ENCODE measurements around the gene ACVR1B.

ACVR1B gene

DNA sequence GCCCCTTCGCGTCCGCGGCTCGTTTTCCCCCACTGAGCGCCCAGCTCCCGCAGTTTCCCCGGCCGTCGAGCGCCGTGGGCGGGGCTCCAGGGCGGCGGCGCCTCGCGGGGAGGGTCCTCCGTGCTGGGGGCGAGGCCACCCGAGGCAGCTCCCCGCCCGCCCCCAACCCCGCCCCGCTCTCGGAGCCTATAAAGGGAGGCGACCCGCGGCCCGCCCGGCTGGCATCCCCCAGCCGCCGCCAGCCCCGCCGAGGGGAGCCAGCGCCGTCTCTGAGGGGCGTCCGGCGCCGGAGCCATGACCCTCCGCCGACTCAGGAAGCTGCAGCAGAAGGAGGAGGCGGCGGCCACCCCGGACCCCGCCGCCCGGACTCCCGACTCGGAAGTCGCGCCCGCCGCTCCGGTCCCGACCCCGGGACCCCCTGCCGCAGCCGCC lies 55.2 kb downstream of the ACVR1B start, which contains the start of gene TAMALIN:
TSS of gene TAMALIN (plus strand) at position 221 of the 432 bp plus-strand sequence. CDS start at position 295, 74 bp downstream.
- no peak for DNase-seq

DNA sequence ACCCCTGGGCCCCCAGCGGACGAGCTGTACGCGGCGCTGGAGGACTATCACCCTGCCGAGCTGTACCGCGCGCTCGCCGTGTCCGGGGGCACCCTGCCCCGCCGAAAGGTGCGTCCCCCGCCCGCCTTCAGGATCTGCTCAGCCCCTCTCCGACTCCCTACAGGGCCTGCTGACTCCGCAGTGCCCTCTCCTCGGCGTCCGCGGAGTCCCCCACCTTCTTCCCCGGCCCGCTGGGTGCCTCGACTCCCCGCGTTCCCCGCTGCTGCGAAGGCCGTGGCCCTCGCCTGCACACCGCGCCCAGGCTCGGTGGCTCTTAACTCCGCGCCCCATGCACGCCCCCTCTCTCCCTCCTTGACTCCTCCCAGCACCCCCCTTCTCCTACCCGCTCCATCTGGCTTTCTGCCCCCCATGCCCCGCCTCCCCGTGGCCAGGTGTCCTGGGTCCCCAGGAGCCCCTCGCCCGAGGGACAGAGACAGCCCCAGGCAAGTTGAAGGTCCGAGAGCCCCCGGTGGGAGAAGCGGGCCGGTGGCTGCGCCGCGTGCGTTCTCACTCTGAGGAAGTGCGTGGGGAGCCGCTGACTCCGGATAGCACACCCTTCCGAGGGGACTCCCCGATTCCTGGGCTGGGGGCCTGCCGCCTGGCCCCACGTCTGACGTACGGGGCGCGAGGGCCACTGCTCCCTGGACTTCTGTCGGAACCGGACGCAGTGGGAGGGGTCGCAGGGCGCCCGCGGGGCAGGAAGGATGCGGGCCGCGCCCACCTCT lies 55.8 kb downstream of the ACVR1B start:
- no peak for DNase-seq

DNA sequence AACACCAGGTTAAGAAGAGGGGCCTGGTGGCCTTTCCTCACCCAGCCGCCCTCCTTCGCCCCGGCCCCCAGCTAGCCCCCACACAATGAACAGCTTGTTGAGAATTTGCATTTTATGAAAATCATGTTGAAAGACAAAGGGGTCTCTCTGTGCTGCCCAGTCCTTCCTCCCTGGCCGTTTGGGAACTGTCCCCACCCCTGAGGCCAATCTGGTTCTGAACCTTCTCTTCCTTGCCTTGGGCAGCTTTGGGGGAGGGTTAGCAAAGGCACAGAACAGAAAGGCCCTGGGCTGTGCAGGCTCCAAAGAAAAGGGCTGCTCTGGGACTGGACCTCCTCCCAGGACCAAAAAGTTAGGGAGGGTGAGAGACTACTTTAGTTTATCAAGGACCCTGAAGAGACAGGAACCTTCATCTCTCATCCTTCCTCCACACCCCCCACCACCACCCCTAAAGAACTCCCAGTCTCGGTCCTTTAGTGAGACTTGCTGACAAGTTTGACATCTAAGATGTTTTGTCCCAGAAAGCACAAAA lies 56.5 kb downstream of the ACVR1B start:
- no peak for DNase-seq

DNA sequence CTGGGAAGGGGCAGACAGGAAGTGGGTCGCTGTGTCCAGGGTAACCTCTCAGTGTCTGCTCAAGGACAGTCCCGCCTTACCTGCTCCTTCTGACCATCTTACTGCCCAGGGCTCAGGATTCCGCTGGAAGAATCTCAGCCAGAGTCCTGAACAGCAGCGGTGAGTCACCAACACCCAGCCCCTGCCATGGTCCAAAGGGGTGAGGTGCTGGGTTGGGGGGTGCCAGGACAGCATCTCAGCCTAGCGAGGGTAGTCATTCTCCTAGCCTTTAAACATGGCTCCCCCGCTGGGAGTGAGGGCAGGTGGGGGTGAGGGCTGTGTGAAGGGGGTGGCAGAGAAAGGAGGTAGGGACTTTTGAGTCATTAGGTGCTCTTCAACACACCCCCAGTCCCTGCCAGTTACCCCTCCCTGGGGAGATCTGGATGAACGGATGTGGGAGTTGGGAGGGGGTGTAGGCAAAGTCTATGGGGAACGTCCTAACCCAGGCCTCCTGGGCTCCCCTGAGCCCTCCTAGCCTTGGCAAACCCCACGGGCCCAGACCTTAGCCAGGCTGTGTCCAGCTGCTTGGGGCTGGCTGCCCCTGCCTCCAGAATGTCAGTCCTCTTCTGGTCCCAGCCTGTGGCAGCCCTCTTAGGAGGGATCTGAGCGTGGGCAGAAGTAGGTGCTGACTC lies 57.7 kb downstream of the ACVR1B start:
- DNase-seq, result no peak

DNA sequence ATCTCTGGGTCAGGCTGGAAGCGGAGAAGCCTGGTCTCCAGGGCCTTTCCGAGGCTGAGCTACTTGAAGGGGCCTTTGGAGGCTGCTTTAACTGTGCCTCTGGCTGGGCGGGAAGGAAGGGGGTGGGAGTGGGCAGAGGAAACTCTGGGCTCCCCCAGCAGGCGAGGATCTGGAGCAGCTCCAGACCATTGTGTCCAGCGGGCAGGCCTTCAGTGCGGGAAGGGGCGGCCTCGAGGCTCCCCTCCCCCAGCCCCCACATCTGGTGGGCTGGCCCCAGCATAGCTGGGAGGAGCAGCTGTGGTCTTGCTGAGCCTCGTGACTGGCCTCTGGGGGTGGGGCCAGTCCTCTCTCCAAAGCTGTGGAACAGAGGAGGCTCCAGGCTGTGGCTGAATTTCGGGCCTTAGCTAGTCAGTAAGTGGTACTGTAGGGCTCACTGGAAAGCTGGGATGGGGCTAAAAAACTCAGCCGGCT lies 58.7 kb downstream of the ACVR1B start:
- no peak for DNase-seq

DNA sequence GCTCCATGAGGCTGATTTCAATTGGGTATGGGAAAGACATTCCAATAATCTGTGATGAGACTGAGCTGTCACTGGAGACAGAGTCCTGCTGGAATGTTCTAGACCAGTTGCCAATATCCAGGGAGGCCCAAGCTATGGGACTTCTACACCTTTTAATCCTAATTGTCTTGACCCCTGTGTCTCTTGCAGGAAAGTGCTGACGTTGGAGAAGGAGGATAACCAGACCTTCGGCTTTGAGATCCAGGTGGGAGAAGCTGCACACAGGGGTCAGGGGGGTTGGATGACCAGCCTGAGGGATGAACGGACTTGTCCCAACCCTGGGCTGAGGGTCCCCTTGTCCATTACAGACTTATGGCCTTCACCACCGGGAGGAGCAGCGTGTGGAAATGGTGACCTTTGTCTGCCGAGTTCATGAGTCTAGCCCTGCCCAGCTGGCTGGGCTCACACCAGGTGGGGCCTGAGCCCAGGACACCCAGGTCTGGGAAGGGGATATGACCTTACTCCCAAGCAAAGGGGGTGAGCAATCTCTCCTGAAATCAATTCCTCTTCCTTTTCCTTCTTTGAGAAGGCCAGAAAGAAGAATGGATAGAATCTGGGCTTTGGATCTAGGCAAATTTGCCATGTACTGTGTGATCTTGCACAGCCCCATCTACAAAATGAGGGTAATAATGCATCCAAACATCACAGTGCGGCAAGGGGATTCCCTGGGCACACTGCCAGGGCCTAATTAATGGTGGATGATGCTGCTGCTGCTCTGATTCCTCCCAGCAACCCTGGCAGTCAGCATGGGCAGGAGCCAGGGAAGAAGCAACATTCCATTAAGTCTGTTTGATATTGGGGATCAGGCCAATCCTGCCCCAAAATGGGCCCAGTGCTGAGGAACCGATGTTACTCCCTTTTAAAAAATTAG lies 59.4 kb downstream of the ACVR1B start:
- no peak for DNase-seq

DNA sequence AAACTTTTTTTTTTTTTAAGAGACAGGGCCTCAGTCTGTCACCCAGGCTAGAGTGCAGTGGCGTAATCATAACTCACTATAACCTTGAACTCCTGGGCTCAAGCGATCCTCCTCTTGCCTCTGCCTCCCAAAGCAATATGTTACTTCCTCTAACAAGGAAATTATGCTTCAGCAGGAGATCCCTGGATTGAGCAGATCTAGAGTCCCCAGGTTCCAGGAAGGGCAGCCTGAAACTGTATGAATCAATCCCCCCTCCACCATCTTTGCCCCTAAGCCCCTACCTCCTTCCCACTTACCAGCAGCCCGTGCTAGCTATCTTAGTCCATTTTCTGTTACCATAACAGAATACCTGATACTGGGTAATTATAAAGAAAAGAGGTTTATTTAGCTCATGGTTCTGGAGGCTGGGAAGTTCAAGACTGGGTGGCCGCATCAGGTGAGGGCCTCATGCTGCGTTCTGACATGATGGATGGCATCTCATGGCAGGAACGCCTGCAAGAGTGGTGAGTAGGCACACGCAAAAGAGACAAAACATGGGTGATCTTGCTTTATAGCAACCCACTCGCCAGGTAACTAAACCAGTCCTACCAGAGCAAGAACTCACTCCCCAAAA lies 60.2 kb downstream of the ACVR1B start:
- no peak for DNase-seq

DNA sequence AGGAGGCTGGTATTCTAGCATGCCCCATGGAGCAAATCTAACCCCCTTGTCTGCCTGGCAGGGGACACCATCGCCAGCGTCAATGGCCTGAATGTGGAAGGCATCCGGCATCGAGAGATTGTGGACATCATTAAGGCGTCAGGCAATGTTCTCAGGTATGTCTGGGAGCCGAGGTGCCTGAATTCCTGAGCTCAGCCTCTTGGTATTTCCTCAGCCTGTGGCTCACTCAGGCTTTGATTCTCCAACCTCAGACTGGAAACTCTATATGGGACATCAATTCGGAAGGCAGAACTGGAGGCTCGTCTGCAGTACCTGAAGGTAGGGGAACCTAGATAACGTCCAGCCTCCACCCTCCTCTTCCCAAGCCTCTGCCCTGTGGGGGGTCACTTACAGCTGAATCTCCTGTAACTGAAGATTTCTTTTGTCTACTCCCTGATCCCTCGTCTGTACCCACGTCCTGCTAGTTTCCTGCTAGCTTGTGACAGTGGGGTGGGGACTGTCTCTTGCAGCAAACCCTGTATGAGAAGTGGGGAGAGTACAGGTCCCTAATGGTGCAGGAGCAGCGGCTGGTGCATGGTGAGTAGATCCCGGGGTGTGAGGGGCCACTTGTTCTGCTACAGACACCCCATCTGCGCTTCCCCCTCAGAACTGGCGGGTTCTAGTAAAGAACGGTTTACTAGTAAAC lies 62.3 kb downstream of the ACVR1B start:
- DNase-seq, result no peak

DNA sequence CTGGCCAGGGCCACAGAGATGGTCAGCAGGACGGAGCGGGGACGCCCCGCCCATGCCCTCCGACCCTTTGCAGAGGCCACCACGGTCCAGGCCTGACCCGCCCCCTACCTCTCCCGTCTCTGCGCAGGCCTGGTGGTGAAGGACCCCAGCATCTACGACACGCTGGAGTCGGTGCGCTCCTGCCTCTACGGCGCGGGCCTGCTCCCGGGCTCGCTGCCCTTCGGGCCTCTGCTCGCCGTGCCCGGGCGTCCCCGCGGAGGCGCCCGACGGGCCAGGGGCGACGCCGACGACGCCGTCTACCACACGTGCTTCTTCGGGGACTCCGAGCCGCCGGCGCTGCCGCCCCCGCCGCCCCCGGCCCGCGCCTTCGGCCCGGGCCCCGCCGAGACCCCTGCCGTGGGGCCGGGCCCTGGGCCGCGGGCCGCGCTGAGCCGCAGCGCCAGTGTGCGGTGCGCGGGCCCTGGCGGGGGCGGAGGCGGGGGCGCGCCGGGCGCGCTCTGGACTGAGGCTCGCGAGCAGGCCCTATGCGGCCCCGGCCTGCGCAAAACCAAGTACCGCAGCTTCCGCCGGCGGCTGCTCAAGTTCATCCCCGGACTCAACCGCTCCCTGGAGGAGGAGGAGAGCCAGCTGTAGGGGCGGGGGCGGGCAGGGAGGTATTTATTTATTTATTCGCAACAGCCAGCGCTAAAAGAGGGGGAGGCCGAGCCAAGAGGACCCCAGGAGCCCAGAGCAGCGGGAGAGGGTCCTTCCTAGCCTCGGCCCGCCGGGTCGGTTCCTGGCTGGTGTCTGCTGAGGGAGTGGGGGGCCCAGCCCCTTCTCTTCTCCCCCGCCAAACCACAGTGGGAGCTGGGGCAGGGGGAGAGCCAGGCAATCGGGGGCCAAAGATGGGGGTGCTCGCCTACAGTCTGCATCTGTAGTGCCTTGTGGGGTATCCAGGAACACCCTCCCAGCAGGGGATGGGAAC lies 63.4 kb downstream of the ACVR1B start:
- no peak for DNase-seq

DNA sequence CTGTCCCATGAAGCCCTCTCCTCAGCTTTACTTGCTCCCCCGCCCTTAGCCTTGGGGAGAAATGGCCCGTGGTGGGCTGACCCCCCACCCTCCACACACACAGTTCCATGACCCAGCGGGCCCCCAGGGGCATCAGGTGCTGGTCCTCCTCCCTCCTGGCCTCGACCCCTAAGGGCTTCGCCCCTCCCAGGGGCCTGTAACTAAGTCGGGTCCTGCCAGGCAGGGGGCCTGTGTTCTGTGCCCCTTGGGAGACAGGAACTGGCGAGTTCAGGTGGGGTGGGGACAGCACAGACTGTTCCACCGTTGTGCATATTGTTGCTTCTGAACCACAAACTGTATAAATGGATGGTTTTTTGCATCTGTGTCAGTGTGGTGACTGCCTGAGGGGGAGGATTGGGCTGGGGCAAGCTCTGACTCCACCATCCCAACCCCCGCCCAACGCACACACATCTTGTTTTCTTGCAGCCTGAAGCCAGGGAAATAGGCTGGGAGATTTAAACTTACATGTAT lies 64.1 kb downstream of the ACVR1B start:
- DNase-seq, result no peak

DNA sequence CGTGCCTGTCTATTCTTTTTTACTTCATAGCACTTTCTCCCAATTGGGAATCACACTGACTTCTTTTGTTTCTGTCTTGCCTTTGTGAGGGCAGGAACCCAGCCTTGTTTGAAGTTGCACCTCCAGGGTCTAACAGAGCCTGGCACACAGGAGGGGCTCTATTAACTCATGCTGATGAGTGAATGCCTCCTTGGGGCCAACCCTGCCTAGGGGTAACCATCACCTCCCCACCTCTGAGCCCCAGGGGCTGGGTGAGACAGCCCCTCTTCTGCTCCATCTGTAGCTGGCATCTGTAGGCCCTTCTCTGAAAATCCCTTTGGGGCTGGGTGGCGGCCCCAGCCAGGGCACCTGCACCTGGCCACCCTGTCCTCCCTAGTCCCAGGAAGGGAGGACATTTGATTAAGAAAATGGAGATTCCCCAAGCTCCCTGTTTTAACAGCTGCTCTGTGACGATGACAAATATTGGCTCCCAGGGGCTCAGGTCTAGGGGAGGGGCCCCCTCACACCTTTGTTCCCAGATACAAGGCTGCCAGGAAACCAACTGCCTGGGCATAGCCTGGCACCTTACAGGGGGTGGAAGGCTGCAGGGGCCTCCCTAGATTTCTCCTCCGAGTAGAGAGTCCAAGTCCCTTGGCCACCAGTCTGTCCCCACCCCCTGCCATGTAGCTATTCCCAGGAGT lies 67.1 kb downstream of the ACVR1B start:
- DNase-seq, result no peak

DNA sequence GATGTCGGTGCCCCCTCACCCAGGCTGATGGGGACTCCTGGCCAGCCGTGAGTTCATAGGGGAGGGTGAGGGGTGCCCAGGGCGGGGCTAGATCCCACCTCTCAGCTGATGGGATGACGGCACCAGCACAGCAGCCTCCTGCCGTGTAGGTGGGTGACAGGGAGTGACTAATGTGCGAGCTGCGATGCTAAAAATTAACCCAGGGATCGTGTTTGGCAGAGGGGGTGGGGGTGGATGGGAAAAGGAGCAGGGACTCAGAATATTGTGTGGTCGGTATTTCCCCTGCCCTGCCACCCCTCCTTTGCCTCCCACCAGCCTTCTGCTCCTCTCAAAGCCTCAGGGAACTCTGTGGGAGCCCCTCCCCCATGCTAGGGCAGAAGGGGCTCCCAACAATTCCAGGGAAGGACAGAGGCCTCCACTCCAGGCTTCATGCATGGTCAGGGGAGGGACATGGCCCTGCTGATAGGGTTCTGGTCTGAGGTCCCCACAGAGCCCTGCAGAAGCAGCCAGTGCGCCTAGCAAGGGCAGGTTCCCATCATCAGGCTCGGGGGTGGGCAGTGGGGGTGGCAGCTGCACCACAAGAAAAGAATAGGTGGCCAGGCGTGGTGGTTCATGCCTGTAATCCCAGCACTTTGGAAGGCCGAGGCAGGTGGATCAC lies 67.7 kb downstream of the ACVR1B start:
- no peak for DNase-seq

DNA sequence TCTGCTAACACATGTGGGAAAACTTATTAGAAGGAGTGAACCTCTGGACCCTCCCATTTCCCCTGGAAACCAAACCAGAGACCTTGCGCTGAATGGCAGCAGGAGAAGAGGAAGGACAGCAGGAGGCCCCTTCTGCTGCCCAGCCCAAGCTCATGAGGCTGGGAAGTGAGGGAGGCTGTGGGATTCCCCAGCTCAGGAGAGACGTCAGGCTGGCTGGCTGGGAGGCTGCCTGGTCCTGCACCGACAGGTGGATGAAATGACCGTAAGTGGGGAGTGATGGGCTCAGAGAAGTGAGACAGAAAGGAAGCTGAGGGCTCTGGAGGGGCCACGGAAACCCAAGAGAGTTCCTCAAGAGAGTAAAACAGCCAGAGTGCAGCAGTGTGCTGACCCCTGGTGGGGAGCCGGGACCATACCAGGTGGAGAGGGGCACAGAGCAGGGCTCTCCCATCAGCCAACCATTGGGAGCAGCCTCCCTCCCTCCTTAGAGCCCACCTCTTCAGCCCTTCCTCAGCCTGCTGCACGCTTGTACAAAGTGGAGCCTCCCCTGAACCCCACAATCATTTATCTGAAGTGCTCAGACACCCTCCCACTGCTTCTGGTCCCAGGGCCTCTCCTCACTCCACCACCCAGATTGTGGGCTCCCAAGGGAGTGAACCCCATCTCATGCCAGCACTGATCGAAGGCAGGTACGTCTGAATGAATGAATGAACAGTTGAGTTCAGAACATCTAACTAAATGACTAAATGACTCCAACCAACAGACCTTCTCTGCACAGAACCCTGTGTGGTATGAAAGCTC lies 69.2 kb downstream of the ACVR1B start:
- peak; percentile 36 to 39 for DNase-seq

DNA sequence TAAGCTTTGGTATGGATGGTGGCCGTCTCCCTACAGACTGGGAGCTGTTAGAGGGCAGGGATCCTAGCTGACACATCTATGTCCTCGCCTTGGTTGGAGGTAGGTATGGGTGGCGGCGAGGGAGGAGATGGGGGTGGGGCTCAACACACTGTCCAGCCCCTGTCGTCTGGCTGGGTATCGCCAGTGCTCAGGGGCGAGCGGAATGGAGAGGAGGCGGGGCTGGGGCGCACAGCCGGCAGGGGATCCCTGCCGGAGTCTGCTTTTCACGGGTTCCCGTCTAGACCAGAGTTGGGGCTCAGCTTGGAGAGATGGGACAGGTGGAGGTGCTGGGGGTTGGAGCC lies 71.3 kb downstream of the ACVR1B start:
- DNase-seq, result no peak

DNA sequence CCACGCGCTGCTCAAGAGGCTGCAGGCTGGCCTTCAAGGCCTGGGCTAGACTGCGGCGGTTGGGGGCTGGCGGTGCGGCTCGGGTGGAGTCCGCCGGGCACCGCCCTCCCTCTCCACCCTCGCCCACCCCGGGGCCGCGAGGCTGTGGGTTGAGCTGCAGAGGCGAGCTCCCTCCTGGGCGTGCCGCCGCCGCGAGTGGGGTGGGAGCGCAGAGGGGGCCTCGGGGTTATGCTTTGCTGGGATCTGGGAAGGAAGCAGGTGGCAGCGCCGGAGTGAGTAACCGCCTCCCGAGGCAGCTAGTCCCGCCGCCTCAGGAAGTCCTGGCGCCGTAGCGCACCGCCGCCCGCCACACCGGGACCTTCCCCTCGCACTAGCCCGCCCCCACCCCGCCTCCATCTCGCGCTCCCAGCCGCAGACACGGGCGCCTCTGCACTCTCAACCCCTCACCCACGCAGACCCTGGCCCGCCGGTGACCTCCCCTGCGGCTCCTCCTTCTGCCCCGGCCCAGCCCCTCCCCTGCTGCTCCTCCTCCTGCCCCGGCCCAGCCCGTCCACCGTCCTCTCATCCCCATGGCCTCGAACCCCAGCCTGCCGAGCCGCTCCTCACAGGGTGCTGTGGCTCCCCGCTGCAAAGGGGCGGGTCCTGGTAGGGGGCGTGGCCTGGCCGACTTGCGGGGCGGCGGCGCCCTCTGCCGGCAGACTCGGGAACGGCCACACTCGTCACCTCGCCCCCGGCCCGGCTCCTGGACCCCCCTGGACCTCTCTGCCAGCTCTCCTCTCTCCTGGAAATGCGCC lies 71.9 kb downstream of the ACVR1B start:
- DNase-seq, result peak; percentile 42 to 52

DNA sequence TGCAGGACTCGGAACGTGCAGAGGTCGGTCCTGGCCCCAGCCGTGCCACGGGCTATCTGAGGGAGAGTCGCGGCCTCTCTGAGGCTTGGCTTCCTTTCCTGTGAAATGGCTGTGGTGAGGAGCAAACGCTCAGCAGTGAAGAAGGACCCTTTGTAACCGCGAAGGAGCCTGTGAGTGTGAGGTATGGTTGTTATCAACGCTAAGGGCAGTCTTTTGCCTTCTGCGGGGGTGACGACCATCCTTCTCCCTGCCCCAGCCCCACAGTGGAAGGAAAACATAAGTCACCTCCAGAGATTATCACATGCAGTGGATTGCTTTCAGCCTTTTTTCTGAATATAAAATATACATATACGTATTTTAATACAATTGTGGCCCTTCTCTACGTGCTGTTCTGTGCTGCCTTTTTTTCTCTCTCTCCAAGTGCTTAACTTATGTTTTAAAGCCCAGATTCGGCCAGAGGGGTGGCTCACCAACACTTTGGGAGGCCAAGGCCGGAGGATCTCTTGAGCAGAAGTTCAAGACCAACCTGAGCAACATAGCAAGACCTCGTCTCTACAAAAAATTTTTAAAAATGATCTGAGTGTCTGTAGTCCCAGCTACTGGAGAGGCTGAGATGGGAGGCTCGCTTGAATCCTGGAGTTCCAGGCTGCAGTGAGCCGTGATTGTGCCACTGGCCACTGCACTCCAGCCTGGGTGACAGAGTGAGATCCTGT lies 72.6 kb downstream of the ACVR1B start:
- peak in 1 of 2 experiments; percentile 36 for DNase-seq

DNA sequence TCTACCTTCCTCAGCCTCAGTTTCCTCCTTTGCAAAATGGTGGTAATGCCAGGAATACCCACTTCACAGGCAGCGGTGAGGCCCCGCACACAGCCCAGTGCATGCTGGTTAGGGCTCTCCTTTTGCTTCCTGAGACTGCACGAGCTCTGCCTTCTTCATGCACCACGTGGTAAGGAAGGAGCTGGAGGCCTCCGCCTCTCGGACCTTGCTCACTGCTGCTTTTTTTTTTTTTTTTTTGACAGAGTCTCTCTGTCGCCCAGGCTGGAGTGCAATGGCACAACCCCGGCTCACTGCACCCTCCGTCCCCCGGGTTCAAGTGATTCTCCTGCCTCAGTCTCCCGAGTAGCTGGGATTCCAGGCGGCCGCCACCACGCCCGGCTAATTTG lies 73.3 kb downstream of the ACVR1B start:
- no peak for DNase-seq
